Measurements from ENCODE around the gene PDK4. TPM values are rescaled to one million over a fixed set of nuclear protein-coding genes. Genes with fewer than 3 reads are reported as not detected.

PDK4 gene
- 0.52 and 0.61 TPM in 2 replicates for total RNA-seq (2013; cell fraction: nucleolus; rRNA removed)
- total RNA-seq (2014; rRNA removed) (not detected in 2 replicates), total RNA-seq (2014; rRNA removed; fragmentation: Illumina TruSeq; extraction: Trizol) (not detected in 2 replicates), total RNA-seq (2021) (0.21 and 0.46 TPM in 2 replicates), polyA plus RNA-seq (2011; rRNA removed) (0.03 and 0.10 TPM in 2 replicates), polyA plus RNA-seq (2014; fragmentation: Illumina TruSeq; extraction: Trizol) (not detected in 2 replicates), polyA plus RNA-seq (2014; fragmentation: Nextera tagmentation; extraction: Ambion mirVana) (not detected), polyA plus RNA-seq (2014; rRNA removed) (not detected in 2 replicates), polyA plus RNA-seq (2016; fragmentation: Nextera tagmentation; extraction: Ambion mirVana) (not detected), polyA minus RNA-seq (2011; rRNA and poly(A)+ RNA removed) (not detected in 2 replicates), Bru-seq, nascent RNA (percentile 19 among the genes with signal in this experiment), BruChase-seq, experiment 1, labeled RNA remaining after a 6-hour chase (percentile 7 among the genes with signal in this experiment), BruChase-seq, experiment 2, labeled RNA remaining after a 2-hour chase (percentile 17 among the genes with signal in this experiment)
- not detected for polyA plus RNA-seq (2011; ENCODE audit: low read depth)
- 0.02 and 0.03 TPM in 2 replicates for polyA plus RNA-seq (2011; cell fraction: cytosol; rRNA removed)
- not detected in 2 replicates for polyA plus RNA-seq (2011; cell fraction: nucleus; rRNA removed)
- not detected in 2 replicates for polyA plus RNA-seq (2012)
- 0.94 and 1.9 TPM in 2 replicates for polyA minus RNA-seq (2011; cell fraction: cytosol; rRNA and poly(A)+ RNA removed)
- polyA minus RNA-seq (2011; cell fraction: nucleus; rRNA and poly(A)+ RNA removed), result 0.29 TPM in 1 of 2 replicates, not detected in the other
- long read RNA-seq, experiment 1, result 0 reads
- long read RNA-seq, experiment 2, partial matches to known transcripts, result 0 of 2 reads
- long read RNA-seq, experiment 2, other reads (novel, unspliced or antisense), result 2 of 2 reads

GRCh38 chr7:95596198-95597063 lies at the start of gene PDK4:
PDK4 (minus strand) TSS chr7:95596516; CDS start chr7:95596293, 223 bp downstream.
- WGBS (ENCODE audit: insufficient coverage, insufficient replicate concordance, low lambda C conversion rate, missing lambda C conversion rate), result 29% methylated on average over 63 of the region's 63 CpGs
- BruUV-seq (replicated peaks), result no TSS peak
- Histone ChIP-seq H3K27ac (ENCODE audit: control insufficient read depth, insufficient read depth) (no peak within 1 kb of the TSS), H3K4me2 (ENCODE audit: control insufficient read depth, insufficient read depth) (no peak within 1 kb of the TSS; the same call in 1 of the 2 replicates), H3K79me2 (ENCODE audit: control insufficient read depth, insufficient read depth, low read length) (no peaks in the 10 kb centered on the region), H3K27me3 (replicated peaks in 1 of 2; ENCODE audit: control insufficient read depth in 2 of 2, insufficient read depth in 2 of 2, low read length in 1 of 2) (peaks cover 2 to 5% of the 10 kb centered on the region in 2 experiments; a peak in 3 of 4 replicates), H3K4me1 (ENCODE audit: control insufficient read depth, insufficient read depth, low read length) (no peaks in the 10 kb centered on the region), H3K4me3 (no peak within 1 kb of the TSS), H3K9me3 (replicated peaks; ENCODE audit: control insufficient read depth, insufficient read depth, low read length) (no peaks in the 10 kb centered on the region), H4K20me1 (ENCODE audit: control insufficient read depth, insufficient read depth) (no peaks in the 10 kb centered on the region), H3K9ac (ENCODE audit: control insufficient read depth, insufficient read depth, low read length) (no peak within 1 kb of the TSS), H3K36me3 (ENCODE audit: control insufficient read depth in 2 of 2, insufficient read depth in 2 of 2, low read length in 1 of 2) (no peaks in the 10 kb centered on the region), H2AFZ (ENCODE audit: control insufficient read depth, low read depth, low read length) (no peak within 1 kb of the TSS)
- FAIRE-seq (no peak), DNase-seq (ENCODE audit: low read depth, low spot score) (no peak), ATAC-seq (peak; percentile 58)
- TF ChIP-seq KAT2A (conservative IDR thresholded peaks at IDR 0.05; ENCODE audit: control insufficient read depth, low read depth, low read length), result no peak
- TF ChIP-seq NRF1 (conservative IDR thresholded peaks at IDR 0.05; ENCODE audit: low read depth, low read length), result no peak
- no peak for TF ChIP-seq BMI1 (IDR thresholded peaks at IDR 0.05; ENCODE audit: borderline replicate concordance)
- no peak for TF ChIP-seq ZBTB33 (IDR thresholded peaks at IDR 0.05)
- TF ChIP-seq LARP7 (IDR thresholded peaks at IDR 0.05), result no peak
- no peak for TF ChIP-seq HDAC6 (IDR thresholded peaks at IDR 0.05; ENCODE audit: unreplicated experiment)
- no peak for TF ChIP-seq IRF4 (IDR thresholded peaks at IDR 0.05; ENCODE audit: low read depth, low read length)
- no peak for TF ChIP-seq NFYA (IDR thresholded peaks at IDR 0.05; ENCODE audit: borderline replicate concordance, low read depth, low read length)
- TF ChIP-seq RELA (IDR thresholded peaks at IDR 0.05; ENCODE audit: borderline replicate concordance, partially characterized antibody), result no peak
- TF ChIP-seq MTA3 (IDR thresholded peaks at IDR 0.05; ENCODE audit: borderline replicate concordance, low read length), result no peak
- TF ChIP-seq PML (IDR thresholded peaks at IDR 0.05; ENCODE audit: low read length), result no peak
- TF ChIP-seq MXI1 (IDR thresholded peaks at IDR 0.05; ENCODE audit: low read depth, low read length), result no peak
- RAD21 ChIA-PET (ENCODE audit: unreplicated experiment), result no interaction called here
- intact Hi-C loops (cut with micrococcal nuclease; ENCODE audit: unreplicated experiment), result no loop called here
- POLR2A ChIA-PET, result no interaction called here
- SMC1A ChIA-PET (ENCODE audit: uncharacterized antibody, unreplicated experiment), result interaction anchor here (0.6 kb wide), 1 partner anchor 88 kb away, joined by 3 read pairs; no protein-coding TSS in a partner anchor
- CTCF ChIA-PET, result interaction anchor here (1.2 kb wide), 1 partner anchor 68 kb away, joined by 4 read pairs; no protein-coding TSS in a partner anchor
- in situ Hi-C loops (cut with MboI), result no loop called here

Measured in GM12878 (cell line).